GM19438 (cell line): ENCODE measurements around the gene AARS1.
"Not testable (repeated sequence)": the region's sequence is repeated elsewhere in the genome, so short reads cannot be mapped to it uniquely, and the experiment has no call there.

ENCODE experiments used
- ATAC-seq: cut with Tn5 transposase; IDR thresholded peaks from one replicate; pipeline ENCODE4 v1.9.1; 2021; ENCODE audit warnings: low read depth; ENCODE audit not compliant: unreplicated experiment

AARS1 gene

GRCh38 chr16:70289229-70290094 lies at the start of gene AARS1:
Gene AARS1, minus strand, starts transcription at chr16:70289506. Its CDS starts 6,743 bp downstream, at chr16:70282763.
- peak; percentile 98 for ATAC-seq

DNA sequence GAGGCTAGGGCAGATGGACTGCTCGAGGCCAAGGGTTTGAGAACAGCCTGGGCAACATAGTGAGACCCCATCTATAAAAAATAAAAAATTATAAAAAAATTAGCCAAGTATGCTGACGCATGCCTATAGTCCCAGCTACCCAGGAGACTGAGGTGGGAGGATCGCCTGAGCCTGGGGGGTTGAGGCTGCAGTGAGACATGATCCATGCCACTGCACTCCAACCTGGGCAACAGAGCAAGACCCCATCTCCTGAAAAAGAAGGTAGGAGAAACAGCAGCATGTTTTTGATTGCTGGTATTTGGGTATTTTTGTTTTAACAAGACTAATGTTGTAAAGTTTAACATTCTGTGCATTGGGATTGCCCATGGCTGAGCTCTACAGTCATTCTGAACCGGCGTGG lies 48.5 kb upstream of the AARS1 start:
- no peak for ATAC-seq

- not testable (repeated sequence) for ATAC-seq
Observed at GRCh38 chr16:70332728-70333127, 43.4 kb upstream of the AARS1 start.

- no peak for ATAC-seq
Observed at GRCh38 chr16:70331588-70332358, 42.5 kb upstream of the AARS1 start.

- ATAC-seq: no peak
Observed at GRCh38 chr16:70331091-70331490, 41.8 kb upstream of the AARS1 start.

DNA sequence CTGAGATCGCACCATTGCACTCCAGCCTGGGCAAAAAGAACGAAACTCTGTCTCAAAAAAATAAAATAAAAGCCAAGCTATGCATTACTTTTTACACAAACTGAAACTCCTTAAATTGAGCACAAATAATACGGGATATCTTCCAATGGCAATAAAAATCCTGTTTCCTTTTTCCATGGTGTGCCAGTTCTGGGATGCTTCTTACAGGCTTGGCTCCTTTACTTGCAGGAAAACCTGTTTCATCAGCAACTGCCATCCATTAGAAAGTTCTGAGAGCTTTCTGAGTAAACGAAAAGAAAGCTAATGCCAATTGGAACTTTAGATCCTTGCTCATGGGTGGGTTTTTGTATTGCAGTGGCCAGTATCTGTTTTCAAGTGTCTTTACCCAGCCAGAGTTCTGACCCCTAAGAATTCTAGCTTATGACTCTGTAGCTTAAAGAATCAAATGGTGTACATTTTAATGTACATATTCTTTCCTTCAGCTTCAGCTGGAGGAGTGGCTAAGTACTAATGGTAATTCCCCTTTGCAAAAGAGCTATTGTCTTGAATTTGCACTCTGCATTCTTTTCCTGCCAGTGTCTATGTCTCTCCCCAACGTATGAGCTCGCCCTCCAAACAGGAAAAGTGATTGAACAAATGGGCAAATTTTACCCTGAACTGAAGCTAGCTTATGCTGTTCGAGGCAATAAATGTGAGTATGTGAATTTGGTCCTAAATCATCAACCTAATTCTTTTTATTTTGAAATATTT lies 35.9 kb upstream of the AARS1 start:
- no peak for ATAC-seq

GRCh38 chr16:70320121-70320520 lies 30.8 kb upstream of the AARS1 start:
- ATAC-seq: no peak

DNA sequence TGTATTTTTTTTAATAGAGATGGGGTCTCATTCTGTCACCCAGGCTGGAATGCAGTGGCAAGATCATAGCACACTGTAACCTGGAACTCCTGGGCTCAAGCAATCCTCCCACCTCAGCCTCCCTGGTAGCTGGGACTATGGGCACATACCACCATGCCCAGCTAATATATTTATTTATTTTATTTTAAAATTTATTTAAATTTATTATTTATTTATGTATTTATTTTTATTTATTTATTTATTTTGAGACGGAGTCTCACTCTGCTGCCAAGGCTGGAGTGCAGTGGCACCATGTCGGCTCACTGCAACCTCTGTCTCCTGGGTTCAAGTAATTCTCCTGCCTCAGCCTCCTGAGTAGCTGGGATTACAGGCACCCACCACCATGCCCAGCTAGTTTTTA lies 18.4 kb upstream of the AARS1 start:
- ATAC-seq: not testable (repeated sequence)

- no peak for ATAC-seq
Observed at GRCh38 chr16:70306880-70307279, 17.6 kb upstream of the AARS1 start.

- ATAC-seq: no peak
Observed at GRCh38 chr16:70304892-70305448, 15.7 kb upstream of the AARS1 start.

DNA sequence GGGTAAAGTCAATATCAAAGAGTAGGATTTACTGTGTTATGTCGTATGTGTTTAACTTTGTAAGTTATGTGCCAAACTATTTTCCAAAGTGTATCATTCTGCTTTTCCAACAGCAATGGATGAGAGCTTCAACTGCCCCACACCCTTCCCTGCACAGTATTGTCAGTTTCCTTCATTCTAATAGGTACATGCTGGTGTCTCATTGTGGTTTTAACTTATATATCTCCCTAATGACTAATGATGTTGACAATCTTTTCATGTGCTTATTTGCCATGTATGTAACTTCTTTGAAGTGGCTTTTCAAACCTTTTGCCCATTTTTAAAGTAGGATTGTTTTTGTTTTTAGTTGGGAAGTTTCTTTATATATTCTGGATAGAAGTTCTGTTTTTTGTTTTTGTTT lies 13.4 kb upstream of the AARS1 start:
- no peak for ATAC-seq

DNA sequence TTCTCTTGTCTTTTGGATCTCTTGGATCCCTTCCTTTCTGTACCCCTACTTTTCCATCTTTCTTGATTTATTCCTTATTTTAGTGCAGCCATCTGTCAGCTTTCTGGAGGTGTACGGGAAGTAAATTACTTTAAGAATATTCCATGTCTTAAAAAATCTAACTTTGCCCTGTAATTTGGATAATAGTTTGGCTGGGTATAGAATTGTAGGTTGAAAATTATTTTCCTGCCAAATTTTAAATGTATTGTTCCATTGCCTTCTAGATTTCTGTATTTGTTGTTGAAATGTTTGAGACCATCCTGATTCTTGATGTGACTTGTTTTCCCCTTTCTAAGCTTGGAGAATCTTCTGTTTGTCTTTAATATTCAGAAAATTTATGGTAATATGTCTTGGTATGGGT lies 11.8 kb upstream of the AARS1 start:
- no peak for ATAC-seq

- no peak for ATAC-seq
Observed at GRCh38 chr16:70298988-70299938, 10.0 kb upstream of the AARS1 start, which contains the start of gene DDX19B. Gene DDX19B, plus strand, starts transcription at chr16:70299186. Its CDS starts 112 bp downstream, at chr16:70299298.

DNA sequence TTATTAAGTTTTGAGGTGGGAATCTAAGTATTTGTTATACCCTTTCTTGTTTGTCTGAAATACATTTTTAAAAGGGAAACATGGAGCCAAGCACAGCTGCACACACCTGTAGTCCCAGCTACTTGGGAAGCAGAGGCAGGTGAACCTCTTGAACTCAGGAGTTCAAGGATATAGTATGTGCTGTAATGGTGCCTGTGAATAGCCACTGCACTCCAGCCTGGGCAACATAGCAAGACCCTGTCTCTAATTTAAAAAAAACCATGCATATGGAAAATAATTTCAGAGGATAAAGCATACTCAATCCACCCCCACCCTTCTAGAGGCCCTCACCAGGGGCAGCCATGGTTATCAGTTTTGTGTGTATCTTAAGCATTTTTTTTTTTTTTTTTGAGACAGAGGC lies 6.3 kb upstream of the AARS1 start:
- ATAC-seq: no peak

DNA sequence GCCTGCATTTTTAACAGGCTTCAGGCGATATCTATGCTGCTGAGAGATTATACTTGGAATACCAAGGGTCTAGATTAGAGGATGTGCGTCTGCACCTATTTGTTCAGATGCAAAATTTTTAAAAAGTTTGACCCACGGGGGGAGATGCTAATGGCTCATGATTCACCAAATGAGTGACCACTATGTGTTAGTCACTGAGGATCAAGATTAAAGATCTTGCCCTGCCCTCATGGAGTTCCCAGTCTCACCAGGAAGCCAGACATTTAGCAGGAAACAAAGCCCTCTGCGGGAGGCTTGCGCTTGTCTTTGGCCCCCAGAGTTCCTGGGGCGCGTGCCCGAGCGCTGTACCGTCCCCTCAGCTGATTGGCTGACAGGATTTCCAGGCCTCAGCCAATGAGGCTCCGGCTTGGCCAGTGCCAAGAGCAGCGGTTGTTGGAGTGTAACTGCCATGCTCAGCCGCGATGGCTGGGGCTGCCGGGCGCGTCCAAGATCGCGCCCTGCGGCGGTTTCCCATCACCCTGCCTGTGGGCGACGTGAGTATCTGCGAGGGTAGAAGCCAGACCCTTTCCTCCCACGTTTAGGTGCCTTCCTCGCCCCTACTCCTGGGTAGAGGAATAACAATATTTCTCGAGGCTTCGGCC lies 5.2 kb upstream of the AARS1 start:
- ATAC-seq: no peak

DNA sequence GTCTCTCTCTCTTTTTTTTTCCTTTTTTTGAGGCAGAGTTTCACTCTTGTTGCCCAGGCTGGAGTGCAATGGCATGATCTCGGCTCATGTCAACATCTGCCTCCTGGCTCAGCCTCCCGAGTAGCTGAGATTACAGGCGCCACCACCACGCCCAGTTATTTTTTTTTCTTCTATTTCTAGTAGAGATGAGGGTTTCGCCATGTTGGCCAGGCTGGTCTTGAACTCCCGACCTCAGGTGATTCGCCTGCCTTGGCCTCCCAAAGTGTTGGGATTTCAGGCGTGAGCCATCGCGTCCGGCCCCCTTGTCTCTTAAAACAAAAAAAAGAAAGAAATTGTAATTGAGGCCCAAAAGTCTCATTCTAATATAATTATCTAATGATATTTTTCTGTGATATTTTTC lies 2.8 kb upstream of the AARS1 start:
- not testable (repeated sequence) for ATAC-seq

DNA sequence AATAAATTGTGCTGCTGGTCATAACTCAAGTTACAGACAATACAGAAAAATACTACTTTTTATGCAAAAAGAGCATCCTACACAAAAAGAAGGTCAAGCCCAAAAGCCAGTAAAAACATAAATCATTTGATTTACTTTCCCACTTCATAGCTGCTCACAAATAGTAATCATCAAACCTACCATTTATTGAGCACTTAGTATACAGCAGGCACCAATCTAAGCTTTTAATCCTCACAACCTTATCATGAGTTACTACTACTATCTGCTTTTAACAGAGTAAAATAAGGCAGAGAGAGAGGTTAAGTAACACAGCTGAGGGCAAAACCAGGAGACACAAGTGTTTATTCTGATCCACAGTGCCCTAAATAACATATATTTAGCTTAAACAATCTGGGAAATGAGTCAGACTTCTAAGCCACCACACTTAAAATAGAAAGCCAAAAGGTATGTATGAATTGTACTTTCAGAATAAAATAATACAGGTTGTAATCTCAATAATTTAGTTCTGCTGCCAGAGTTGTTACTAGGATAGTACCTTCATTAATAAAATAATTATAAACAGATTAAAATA lies 1.7 kb upstream of the AARS1 start:
- no peak for ATAC-seq

DNA sequence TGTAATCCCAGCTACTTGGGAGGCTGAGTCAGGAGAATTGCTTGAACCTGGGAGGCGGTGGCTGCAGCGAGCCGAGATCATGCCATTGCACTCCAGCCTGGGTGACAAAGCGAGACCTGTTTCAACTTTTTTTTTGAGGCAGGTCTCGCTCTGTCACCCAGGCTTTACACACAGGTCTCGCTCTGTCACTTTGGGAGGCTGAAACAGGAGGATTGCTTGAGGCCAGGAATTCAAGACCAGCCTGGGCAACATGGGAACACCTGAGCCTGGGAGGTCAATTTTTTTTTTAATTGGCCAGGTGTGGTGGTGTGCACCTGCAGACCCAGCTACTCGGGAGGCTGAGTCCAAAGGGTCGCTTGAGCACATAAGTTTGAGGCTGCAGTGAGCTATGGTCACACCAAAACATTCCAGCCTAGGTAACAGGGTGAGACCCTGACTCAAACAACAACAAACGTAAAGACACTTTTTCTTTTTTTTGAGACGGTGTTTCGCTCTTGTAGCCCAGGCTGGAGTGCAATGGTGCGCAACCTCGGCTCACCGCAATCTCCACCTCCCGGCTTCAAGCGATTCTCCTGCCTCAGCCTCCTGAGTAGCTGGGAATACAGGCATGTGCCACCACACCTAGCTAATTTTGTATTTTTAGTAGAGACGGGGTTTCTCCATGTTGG lies 1.9 kb downstream of the AARS1 start:
- not testable (repeated sequence) for ATAC-seq
